Osteoblast (primary cell): ENCODE measurements around the gene FBF1. TPM values are rescaled to one million over a fixed set of nuclear protein-coding genes. Genes with fewer than 3 reads are reported as not detected.
"Not testable (repeated sequence)": the region's sequence is repeated elsewhere in the genome, so short reads cannot be mapped to it uniquely, and the experiment has no call there.

ENCODE experiments used
- DNase-seq: peaks from one replicate; pipeline ENCODE4 v3.0.0; 2011; ENCODE audit warnings: low spot score, mixed read lengths; ENCODE audit not compliant: insufficient read length; ENCODE audit errors: missing footprints
- H2AFZ ChIP-seq: 2 replicates; pipeline ENCODE4 v1.6.0; 2011; ENCODE audit warnings: mild to moderate bottlenecking, low read length
- H3K27ac ChIP-seq: 2 replicates; pipeline ENCODE4 v1.5.1; 2011; ENCODE audit warnings: mild to moderate bottlenecking, low read depth, low read length, moderate library complexity
- H3K27me3 ChIP-seq: 2 replicates; pipeline ENCODE4 v1.6.0; 2012; ENCODE audit warnings: mild to moderate bottlenecking, control low read depth, inconsistent platforms, low read length, moderate library complexity; ENCODE audit not compliant: insufficient read depth
- H3K36me3 ChIP-seq: 2 replicates; pipeline ENCODE4 v1.5.1; 2011; ENCODE audit warnings: mild to moderate bottlenecking, low read length, control low read depth, moderate library complexity; ENCODE audit not compliant: insufficient read depth
- H3K4me1 ChIP-seq: 2 replicates; pipeline ENCODE4 v1.5.1; 2011; ENCODE audit warnings: mild to moderate bottlenecking, low read length, control low read depth, moderate library complexity; ENCODE audit not compliant: insufficient read depth
- H3K4me2 ChIP-seq: 2 replicates; pipeline ENCODE4 v1.6.0; 2011; ENCODE audit warnings: mild to moderate bottlenecking, low read length; ENCODE audit not compliant: insufficient read depth
- H3K4me3 ChIP-seq: fragments of 200-600 bp; sonication (generic); 3 replicates; pipeline ENCODE4 v1.5.1; 2012; ENCODE audit warnings: mild to moderate bottlenecking, low read length, inconsistent platforms; ENCODE audit not compliant: insufficient read depth
- H3K79me2 ChIP-seq: 2 replicates; pipeline ENCODE4 v1.6.0; 2012; ENCODE audit warnings: mild to moderate bottlenecking, low read length, control low read depth, inconsistent platforms; ENCODE audit not compliant: insufficient read depth
- H3K9me3 ChIP-seq: 2 replicates; pipeline ENCODE4 v1.5.1; 2011; ENCODE audit warnings: low read depth, low read length, control low read depth
- H4K20me1 ChIP-seq: 2 replicates; pipeline ENCODE4 v1.6.0; 2012; ENCODE audit warnings: mild to moderate bottlenecking, low read length, control low read depth; ENCODE audit not compliant: insufficient read depth
- CTCF ChIP-seq: IDR thresholded peaks from 2 replicates; pipeline ENCODE4 v1.5.1; 2011; ENCODE audit warnings: mild to moderate bottlenecking, low read depth, low read length, moderate library complexity; ENCODE audit errors: extremely low read depth
- total RNA-seq: library from RNA; depleted of rRNA; stranded (reverse); fragments of >200 nt; gene quantifications from 2 replicates; pipeline ENCODE4 v1.2.3, GENCODE V29; 2012

FBF1 gene
- total RNA-seq, 1 donor, result 14.1 TPM

GRCh38 chr17:75891605-75892555 is 49.0 kb downstream of the FBF1 start:
- Histone ChIP-seq H3K79me2 (peaks cover 19% of the 10 kb centered on the region), H2AFZ (no peak overlapping the region), H3K4me1 (peaks cover 6% of the 10 kb centered on the region), H3K4me2 (no peak overlapping the region), H4K20me1 (peaks cover 9% of the 10 kb centered on the region), H3K27ac (no peak overlapping the region), H3K4me3 (no peak overlapping the region), H3K27me3 (no peaks in the 10 kb centered on the region), H3K36me3 (peaks cover 20% of the 10 kb centered on the region), H3K9me3 (no peaks in the 10 kb centered on the region)
- DNase-seq, result peak; percentile 71
- no peak for TF ChIP-seq CTCF

GRCh38 chr17:75891022-75891604 is 49.7 kb downstream of the FBF1 start:
- H4K20me1 ChIP-seq, result peaks cover 9% of the 10 kb centered on the region
- no peak overlapping the region for H3K27ac ChIP-seq
- DNase-seq, result peak; percentile 72
- no peaks in the 10 kb centered on the region for H3K9me3 ChIP-seq
- H3K79me2 ChIP-seq, result peaks cover 19% of the 10 kb centered on the region
- peaks cover 20% of the 10 kb centered on the region for H3K36me3 ChIP-seq
- no peak overlapping the region for H3K4me2 ChIP-seq
- no peaks in the 10 kb centered on the region for H3K27me3 ChIP-seq
- no peak overlapping the region for H2AFZ ChIP-seq
- H3K4me3 ChIP-seq, result no peak overlapping the region
- peaks cover 6% of the 10 kb centered on the region for H3K4me1 ChIP-seq
- TF ChIP-seq CTCF, result no peak

- H3K27me3 ChIP-seq, result no peaks in the 10 kb centered on the region
- no peaks in the 10 kb centered on the region for H3K9me3 ChIP-seq
- peaks cover 5% of the 10 kb centered on the region for H4K20me1 ChIP-seq
- H3K79me2 ChIP-seq, result peaks cover 6% of the 10 kb centered on the region
- no peak overlapping the region for H3K27ac ChIP-seq
- DNase-seq, result no peak
- no peak overlapping the region for H3K4me3 ChIP-seq
- TF ChIP-seq CTCF, result no peak
- H2AFZ ChIP-seq, result no peak overlapping the region
- H3K4me2 ChIP-seq, result no peak overlapping the region
- H3K4me1 ChIP-seq, result no peaks in the 10 kb centered on the region
- H3K36me3 ChIP-seq, result peaks cover 20% of the 10 kb centered on the region
Observed at GRCh38 chr17:75889454-75889853, 51.4 kb downstream of the FBF1 start.

- Histone ChIP-seq H3K4me2 (no peak overlapping the region), H3K27ac (no peak overlapping the region), H3K36me3 (peaks cover 20% of the 10 kb centered on the region), H3K4me1 (no peaks in the 10 kb centered on the region), H3K27me3 (no peaks in the 10 kb centered on the region), H3K9me3 (no peaks in the 10 kb centered on the region), H3K79me2 (no peaks in the 10 kb centered on the region), H3K4me3 (no peak overlapping the region), H4K20me1 (peaks cover 5% of the 10 kb centered on the region), H2AFZ (no peak overlapping the region)
- no peak for TF ChIP-seq CTCF
- peak; percentile 11 for DNase-seq
Observed at GRCh38 chr17:75888484-75888883, 52.4 kb downstream of the FBF1 start.

GRCh38 chr17:75885860-75886259 is 55.0 kb downstream of the FBF1 start:
- H2AFZ ChIP-seq, H3K4me2 ChIP-seq, DNase-seq, H3K4me1 ChIP-seq, H3K9me3 ChIP-seq, H4K20me1 ChIP-seq, H3K27ac ChIP-seq, H3K79me2 ChIP-seq, H3K4me3 ChIP-seq, H3K27me3 ChIP-seq: not testable (repeated sequence)
- H3K36me3 ChIP-seq, result peaks cover 12% of the 10 kb centered on the region
